ENCODE measurements around the gene SEC14L2.

SEC14L2 gene

DNA sequence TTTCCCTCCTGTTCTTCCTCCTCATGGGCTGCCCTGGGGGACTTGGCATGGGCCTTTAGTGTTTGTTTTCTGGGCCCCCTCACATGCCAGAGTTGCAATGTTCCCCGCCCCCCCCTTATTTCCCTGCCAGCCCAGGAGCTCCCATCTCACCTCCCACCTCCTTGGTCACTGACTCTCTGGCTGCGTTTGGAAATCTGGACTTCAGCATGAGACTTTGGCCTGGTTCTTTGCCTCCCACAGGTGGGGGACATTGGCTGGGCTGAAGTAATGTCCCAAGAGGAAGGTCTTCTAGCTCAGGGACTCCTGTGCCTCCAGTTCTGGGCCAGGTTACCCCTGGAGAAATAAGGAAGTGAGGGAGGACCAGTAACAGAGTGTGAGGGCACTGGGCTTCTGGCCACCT is 35.7 kb downstream of the SEC14L2 start:
- Histone ChIP-seq H3K36me3 (ENCODE audit: insufficient read depth, low read length) (no peaks in the 10 kb centered on the region), H3K9ac (ENCODE audit: low read length) (no peak overlapping the region), H3K4me1 (ENCODE audit: insufficient read depth, low read length) (no peaks in the 10 kb centered on the region), H3K9me3 (ENCODE audit: low read length) (no peaks in the 10 kb centered on the region), H3K4me3 (ENCODE audit: low read depth in 1 of 2, low read length in 2 of 2) (no peak overlapping the region), H3K27ac (ENCODE audit: low read depth, low read length) (no peak overlapping the region), H3K27me3 (ENCODE audit: control insufficient read depth in 1 of 2, insufficient read depth in 2 of 2, low read length in 2 of 2) (no peaks in the 10 kb centered on the region)

DNA sequence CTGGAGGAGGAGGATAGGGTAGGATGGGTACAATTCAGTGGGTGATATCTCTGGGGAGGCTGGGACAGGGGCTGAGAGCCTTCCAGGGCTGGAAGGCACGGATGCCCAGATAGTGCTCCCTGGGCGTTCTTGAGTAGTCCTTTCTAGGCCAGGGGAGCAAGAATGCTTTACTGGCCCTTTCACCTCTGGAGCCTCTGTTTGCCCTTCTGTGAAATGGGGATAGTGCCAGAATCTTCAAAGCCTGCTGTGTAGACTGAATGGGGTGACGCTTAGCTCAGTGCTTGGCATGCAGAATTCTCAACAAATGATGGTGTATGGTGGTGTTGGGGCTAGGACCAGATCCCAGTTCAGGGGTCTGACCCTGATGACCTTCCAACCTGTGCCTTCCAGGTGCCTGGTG is 36.4 kb downstream of the SEC14L2 start:
- no peaks in the 10 kb centered on the region for H3K4me1 ChIP-seq (ENCODE audit: insufficient read depth, low read length)
- no peak overlapping the region for H3K9ac ChIP-seq (ENCODE audit: low read length)
- H3K36me3 ChIP-seq (ENCODE audit: insufficient read depth, low read length): no peaks in the 10 kb centered on the region
- H3K27ac ChIP-seq (ENCODE audit: low read depth, low read length): no peak overlapping the region
- no peaks in the 10 kb centered on the region for H3K27me3 ChIP-seq (ENCODE audit: control insufficient read depth in 1 of 2, insufficient read depth in 2 of 2, low read length in 2 of 2)
- H3K9me3 ChIP-seq (ENCODE audit: low read length): no peaks in the 10 kb centered on the region
- H3K4me3 ChIP-seq (ENCODE audit: low read depth in 1 of 2, low read length in 2 of 2): no peak overlapping the region

DNA sequence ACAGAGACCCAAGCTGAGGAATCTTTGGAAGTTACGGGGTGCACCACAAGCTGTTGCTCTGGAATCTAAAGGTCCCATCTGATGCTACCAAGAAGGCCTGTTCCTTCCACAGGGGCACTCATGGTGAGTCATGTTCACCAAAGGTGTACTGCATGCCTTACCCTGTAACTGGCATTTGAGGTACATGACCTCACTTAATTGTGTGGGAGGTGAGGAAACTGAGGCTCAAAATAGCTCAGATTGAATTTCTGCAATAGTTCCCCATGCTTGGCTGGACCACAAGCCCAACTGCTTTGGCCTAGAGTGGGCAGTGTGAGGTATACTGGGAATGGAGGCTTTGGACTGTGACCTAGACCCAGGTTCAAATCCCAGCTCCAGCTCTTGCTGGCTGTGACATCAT is 37.0 kb downstream of the SEC14L2 start:
- Histone ChIP-seq H3K36me3 (ENCODE audit: insufficient read depth, low read length) (no peaks in the 10 kb centered on the region), H3K9ac (ENCODE audit: low read length) (no peak overlapping the region), H3K4me1 (ENCODE audit: insufficient read depth, low read length) (no peaks in the 10 kb centered on the region), H3K9me3 (ENCODE audit: low read length) (no peaks in the 10 kb centered on the region), H3K4me3 (ENCODE audit: low read depth in 1 of 2, low read length in 2 of 2) (no peak overlapping the region), H3K27ac (ENCODE audit: low read depth, low read length) (no peak overlapping the region), H3K27me3 (ENCODE audit: control insufficient read depth in 1 of 2, insufficient read depth in 2 of 2, low read length in 2 of 2) (no peaks in the 10 kb centered on the region)

DNA sequence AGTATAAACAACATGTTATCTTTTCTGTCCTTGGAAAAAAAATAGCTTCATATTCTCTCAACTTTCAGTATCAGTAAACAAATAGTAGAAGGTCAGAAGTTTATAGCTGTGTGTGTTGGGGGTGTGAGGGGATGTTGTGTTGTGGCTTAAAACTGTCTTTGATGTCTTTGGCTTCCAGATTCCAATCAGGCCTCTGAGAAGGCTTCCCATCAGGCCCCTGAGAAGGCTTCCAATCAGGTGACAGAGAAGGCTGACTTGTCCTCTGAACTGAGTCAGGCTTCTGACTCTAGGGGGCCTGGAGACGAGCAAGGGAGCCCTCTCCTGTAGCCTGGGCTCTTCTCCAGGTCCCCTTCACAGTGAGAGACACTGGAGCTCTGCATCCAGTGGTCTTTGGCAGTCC is 38.0 kb downstream of the SEC14L2 start:
- Histone ChIP-seq H3K27ac (ENCODE audit: low read depth, low read length) (no peak overlapping the region), H3K36me3 (ENCODE audit: insufficient read depth, low read length) (no peaks in the 10 kb centered on the region), H3K4me3 (ENCODE audit: low read depth in 1 of 2, low read length in 2 of 2) (no peak overlapping the region), H3K4me1 (ENCODE audit: insufficient read depth, low read length) (no peaks in the 10 kb centered on the region), H3K9me3 (ENCODE audit: low read length) (no peaks in the 10 kb centered on the region), H3K9ac (ENCODE audit: low read length) (no peak overlapping the region), H3K27me3 (ENCODE audit: control insufficient read depth in 1 of 2, insufficient read depth in 2 of 2, low read length in 2 of 2) (no peaks in the 10 kb centered on the region)

DNA sequence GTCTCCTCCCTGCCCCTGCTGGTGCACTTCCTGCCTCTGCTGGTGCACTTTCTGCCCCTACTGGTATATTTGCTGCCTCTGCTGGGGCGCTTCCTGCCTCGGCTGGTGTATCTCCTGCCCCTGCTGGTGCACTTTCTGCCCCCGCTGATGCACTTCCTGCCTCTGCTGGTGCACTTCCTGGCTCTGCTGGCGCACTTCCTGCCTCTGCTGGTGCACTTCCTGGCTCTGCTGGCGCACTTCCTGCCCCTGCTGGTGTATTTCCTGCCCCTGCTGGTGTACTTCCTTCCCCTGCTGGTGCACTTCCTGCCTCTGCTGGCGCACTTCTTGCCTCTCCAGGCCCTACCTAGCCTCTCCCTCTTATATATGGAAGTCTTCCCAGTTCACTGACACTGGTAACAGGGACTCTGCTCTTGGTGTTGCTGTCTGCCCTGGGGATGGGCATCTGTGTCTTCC is 38.9 kb downstream of the SEC14L2 start:
- H3K4me1 ChIP-seq (ENCODE audit: insufficient read depth, low read length): no peaks in the 10 kb centered on the region
- no peak overlapping the region for H3K9ac ChIP-seq (ENCODE audit: low read length)
- no peak overlapping the region for H3K4me3 ChIP-seq (ENCODE audit: low read depth in 1 of 2, low read length in 2 of 2)
- no peaks in the 10 kb centered on the region for H3K36me3 ChIP-seq (ENCODE audit: insufficient read depth, low read length)
- no peak overlapping the region for H3K27ac ChIP-seq (ENCODE audit: low read depth, low read length)
- no peaks in the 10 kb centered on the region for H3K27me3 ChIP-seq (ENCODE audit: control insufficient read depth in 1 of 2, insufficient read depth in 2 of 2, low read length in 2 of 2)
- H3K9me3 ChIP-seq (ENCODE audit: low read length): no peaks in the 10 kb centered on the region

DNA sequence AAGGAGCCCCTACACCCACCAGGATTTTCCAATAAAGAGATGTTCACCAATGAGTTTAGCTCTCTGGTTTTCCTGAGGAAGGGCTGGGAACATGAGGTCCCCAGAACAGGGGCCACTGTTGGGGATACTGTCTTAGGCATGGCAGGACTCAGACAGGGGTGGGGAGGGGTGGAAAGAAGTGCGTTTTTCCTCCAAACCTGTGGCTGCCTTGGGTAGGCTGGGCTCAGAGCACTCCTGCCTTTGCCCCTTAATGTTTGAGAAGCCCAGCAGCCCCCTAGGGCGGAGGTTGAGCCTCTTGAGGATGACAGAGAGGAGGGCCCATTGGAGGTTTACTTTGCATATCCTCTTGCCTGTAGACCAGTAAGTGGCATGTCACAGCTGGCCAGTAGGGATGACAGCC is 39.4 kb downstream of the SEC14L2 start:
- Histone ChIP-seq H3K9me3 (ENCODE audit: low read length) (no peaks in the 10 kb centered on the region), H3K36me3 (ENCODE audit: insufficient read depth, low read length) (no peaks in the 10 kb centered on the region), H3K4me3 (ENCODE audit: low read depth in 1 of 2, low read length in 2 of 2) (no peak overlapping the region), H3K4me1 (ENCODE audit: insufficient read depth, low read length) (no peaks in the 10 kb centered on the region), H3K9ac (ENCODE audit: low read length) (no peak overlapping the region), H3K27me3 (ENCODE audit: control insufficient read depth in 1 of 2, insufficient read depth in 2 of 2, low read length in 2 of 2) (no peaks in the 10 kb centered on the region), H3K27ac (ENCODE audit: low read depth, low read length) (no peak overlapping the region)

DNA sequence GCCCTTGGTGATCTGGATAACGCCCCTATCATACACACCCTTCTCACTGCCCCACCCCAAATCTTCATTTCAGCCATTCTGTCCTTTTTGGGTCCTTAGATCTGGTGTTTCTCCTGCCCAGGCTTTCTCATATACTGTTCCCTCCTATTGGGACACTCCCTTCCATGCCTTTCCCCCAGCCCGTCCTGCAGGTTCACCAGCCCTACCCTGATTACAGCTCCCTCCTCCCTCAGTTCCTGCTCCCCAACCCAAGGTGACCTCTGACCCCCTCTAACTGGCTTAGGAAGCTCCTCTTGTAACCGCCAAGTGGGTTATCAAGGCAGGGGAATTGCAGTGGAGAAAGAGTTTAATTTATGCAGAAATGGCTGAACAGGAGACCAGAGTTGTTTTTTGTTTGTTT is 41.7 kb downstream of the SEC14L2 start:
- Histone ChIP-seq H3K9ac (ENCODE audit: low read length) (no peak overlapping the region), H3K4me1 (ENCODE audit: insufficient read depth, low read length) (no peaks in the 10 kb centered on the region), H3K9me3 (ENCODE audit: low read length) (no peaks in the 10 kb centered on the region), H3K4me3 (ENCODE audit: low read depth in 1 of 2, low read length in 2 of 2) (no peak overlapping the region), H3K27ac (ENCODE audit: low read depth, low read length) (no peak overlapping the region), H3K36me3 (ENCODE audit: insufficient read depth, low read length) (no peaks in the 10 kb centered on the region), H3K27me3 (ENCODE audit: control insufficient read depth in 1 of 2, insufficient read depth in 2 of 2, low read length in 2 of 2) (no peaks in the 10 kb centered on the region)

DNA sequence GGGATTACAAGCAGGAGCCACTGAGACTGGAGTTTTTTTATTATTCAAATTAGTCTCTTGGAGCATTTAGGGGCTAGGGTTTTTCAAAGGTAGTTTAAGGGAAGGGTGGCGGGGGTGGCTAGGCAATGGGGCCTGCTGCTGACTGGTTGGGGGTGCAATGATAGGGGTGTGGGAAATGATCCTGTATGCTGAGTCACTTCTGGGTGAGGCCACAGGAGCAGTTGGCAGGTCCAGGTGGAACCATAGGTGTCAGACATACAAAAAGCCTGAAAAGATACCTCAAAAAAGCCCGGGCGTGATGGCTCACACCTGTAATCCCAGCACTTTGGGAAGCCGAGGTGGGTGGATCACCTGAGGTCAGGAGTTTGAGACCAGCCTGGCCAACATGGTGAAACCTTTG is 42.4 kb downstream of the SEC14L2 start:
- no peaks in the 10 kb centered on the region for H3K4me1 ChIP-seq (ENCODE audit: insufficient read depth, low read length)
- H3K9me3 ChIP-seq (ENCODE audit: low read length): no peaks in the 10 kb centered on the region
- no peak overlapping the region for H3K9ac ChIP-seq (ENCODE audit: low read length)
- no peak overlapping the region for H3K27ac ChIP-seq (ENCODE audit: low read depth, low read length)
- H3K4me3 ChIP-seq (ENCODE audit: low read depth in 1 of 2, low read length in 2 of 2): no peak overlapping the region
- H3K27me3 ChIP-seq (ENCODE audit: control insufficient read depth in 1 of 2, insufficient read depth in 2 of 2, low read length in 2 of 2): no peaks in the 10 kb centered on the region
- H3K36me3 ChIP-seq (ENCODE audit: insufficient read depth, low read length): no peaks in the 10 kb centered on the region

DNA sequence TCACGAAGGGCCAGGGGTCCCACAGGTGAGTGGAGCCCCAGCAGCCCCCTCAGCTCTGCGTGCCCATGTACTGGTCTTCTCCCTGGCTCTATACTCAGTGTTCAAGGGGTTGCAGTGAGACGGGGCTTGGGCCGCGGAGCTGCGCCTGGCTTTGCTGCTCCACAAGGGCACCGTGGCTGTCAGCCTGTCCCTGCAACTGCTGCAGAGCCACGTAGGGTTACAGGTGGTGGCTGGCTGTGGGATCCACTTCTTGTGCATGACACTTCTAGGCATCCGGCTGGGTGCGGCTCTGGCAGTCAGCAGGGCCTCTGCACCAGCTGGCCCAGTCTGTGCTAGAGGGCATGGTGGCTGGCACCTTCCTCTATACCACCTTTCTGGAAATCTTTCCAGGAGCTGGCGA is 43.0 kb downstream of the SEC14L2 start:
- H3K4me1 ChIP-seq (ENCODE audit: insufficient read depth, low read length): no peaks in the 10 kb centered on the region
- no peaks in the 10 kb centered on the region for H3K36me3 ChIP-seq (ENCODE audit: insufficient read depth, low read length)
- no peaks in the 10 kb centered on the region for H3K27me3 ChIP-seq (ENCODE audit: control insufficient read depth in 1 of 2, insufficient read depth in 2 of 2, low read length in 2 of 2)
- H3K27ac ChIP-seq (ENCODE audit: low read depth, low read length): no peak overlapping the region
- H3K9me3 ChIP-seq (ENCODE audit: low read length): no peaks in the 10 kb centered on the region
- no peak overlapping the region for H3K4me3 ChIP-seq (ENCODE audit: low read depth in 1 of 2, low read length in 2 of 2)
- no peak overlapping the region for H3K9ac ChIP-seq (ENCODE audit: low read length)

DNA sequence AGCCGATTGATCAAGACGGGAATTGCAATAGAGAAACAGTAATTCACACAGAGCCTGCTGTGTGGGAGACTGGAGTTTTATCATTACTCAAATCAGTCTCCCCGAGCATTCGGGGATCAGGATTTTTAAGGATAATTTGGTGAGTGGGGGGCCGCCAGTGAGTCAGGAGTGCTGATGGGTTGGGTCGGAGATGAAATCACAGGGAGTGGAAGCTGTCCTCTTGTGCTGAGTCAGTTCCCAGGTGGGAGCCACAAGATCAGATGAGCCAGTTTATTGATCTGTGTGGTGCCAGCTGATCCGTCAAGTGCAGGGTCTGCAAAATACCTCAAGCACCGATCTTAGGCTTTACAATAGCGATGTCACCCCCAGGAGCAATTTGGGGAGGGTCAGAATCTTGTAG is 44.3 kb downstream of the SEC14L2 start:
- Histone ChIP-seq H3K4me3 (ENCODE audit: low read depth in 1 of 2, low read length in 2 of 2) (no peak overlapping the region), H3K9ac (ENCODE audit: low read length) (no peak overlapping the region), H3K4me1 (ENCODE audit: insufficient read depth, low read length) (no peaks in the 10 kb centered on the region), H3K27me3 (ENCODE audit: control insufficient read depth in 1 of 2, insufficient read depth in 2 of 2, low read length in 2 of 2) (peaks cover 4 to 6% of the 10 kb centered on the region in 2 donors), H3K9me3 (ENCODE audit: low read length) (no peaks in the 10 kb centered on the region), H3K36me3 (ENCODE audit: insufficient read depth, low read length) (no peaks in the 10 kb centered on the region), H3K27ac (ENCODE audit: low read depth, low read length) (no peak overlapping the region)

DNA sequence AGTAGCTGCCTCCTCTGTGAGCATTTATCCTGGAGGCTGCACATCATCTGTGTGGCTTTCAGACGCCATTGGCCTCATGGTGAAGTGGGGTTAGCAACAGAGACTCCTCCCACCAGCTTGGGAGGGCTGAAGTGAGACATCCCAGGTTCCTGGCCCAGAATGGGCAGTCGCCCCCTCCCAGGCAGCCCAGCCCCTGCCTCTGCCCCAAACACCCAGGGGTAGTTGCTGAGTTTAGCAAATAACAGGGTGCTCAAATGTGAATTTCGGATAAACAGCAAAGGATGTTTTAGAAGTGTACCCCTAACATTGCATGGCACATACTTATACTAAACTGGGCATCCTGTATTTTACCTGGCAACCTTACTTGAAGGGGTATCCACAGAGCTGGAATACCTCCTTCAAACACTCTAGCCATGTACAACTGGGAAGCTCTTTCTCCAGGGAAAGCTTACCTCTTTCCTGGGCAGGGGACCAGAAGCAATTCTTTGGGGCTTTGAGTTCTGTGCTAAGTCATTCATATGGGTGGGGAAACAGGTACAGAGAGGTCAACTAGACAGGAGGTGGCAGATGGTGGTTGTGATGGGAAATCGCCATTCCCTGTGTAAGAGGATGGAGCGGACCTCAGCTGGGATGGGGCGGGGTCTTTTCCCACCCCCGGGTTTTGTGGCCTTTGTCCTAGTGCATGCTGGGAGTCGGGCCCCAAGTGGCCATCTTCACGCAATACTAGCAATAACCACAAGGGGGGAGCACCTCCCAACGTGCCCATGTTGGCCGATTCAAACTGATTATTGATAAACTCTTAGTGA is 48.0 kb downstream of the SEC14L2 start:
- H3K27me3 ChIP-seq (ENCODE audit: control insufficient read depth in 1 of 2, insufficient read depth in 2 of 2, low read length in 2 of 2): peaks cover 6 to 13% of the 10 kb centered on the region in 2 donors
- no peak overlapping the region for H3K4me3 ChIP-seq (ENCODE audit: low read depth in 1 of 2, low read length in 2 of 2)
- no peak overlapping the region for H3K27ac ChIP-seq (ENCODE audit: low read depth, low read length)
- H3K9me3 ChIP-seq (ENCODE audit: low read length): no peaks in the 10 kb centered on the region
- H3K9ac ChIP-seq (ENCODE audit: low read length): no peak overlapping the region
- no peaks in the 10 kb centered on the region for H3K4me1 ChIP-seq (ENCODE audit: insufficient read depth, low read length)
- no peaks in the 10 kb centered on the region for H3K36me3 ChIP-seq (ENCODE audit: insufficient read depth, low read length)

DNA sequence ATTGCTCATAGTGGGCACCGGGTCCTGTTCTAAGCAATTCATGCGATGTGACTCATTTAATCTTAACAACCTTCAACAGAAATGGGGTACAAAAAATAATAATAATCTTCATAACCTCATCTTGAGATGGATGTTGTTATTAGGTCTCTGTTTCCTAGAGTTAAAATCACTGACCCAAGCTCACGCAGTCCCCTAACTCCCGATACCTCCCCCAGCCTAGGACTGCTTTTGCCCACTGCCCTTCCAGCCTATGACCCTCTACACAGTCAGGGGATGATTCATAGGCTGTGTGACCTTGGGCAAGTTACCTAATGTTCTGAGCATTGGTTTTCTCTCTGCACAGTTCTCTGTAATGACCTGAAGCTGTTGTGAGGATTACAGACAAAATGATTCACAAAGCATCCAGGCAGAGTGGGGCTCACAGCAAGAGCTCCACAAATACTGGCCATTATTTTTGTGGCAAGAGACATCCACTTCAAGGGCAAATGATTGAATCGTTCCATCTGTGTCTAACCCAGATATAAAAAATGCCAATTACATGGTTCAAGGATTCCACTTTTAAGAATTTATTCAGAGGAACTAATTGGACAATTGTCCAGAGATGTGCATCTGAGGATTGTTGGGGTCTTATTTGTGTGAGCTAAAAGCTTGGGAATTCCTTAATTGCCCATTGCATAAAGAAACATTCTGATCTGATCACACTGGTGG is 48.8 kb downstream of the SEC14L2 start:
- no peak overlapping the region for H3K9ac ChIP-seq (ENCODE audit: low read length)

More for the DNA sequence above, 48.8 kb downstream of the SEC14L2 start:
- Histone ChIP-seq H3K27me3 (ENCODE audit: control insufficient read depth in 1 of 2, insufficient read depth in 2 of 2, low read length in 2 of 2) (peaks cover 6 to 13% of the 10 kb centered on the region in 2 donors), H3K4me3 (ENCODE audit: low read depth in 1 of 2, low read length in 2 of 2) (no peak overlapping the region), H3K9me3 (ENCODE audit: low read length) (no peaks in the 10 kb centered on the region), H3K27ac (ENCODE audit: low read depth, low read length) (no peak overlapping the region), H3K4me1 (ENCODE audit: insufficient read depth, low read length) (no peaks in the 10 kb centered on the region), H3K36me3 (ENCODE audit: insufficient read depth, low read length) (no peaks in the 10 kb centered on the region)

Measured in muscle layer of colon (tissue), 2 donors.